A549 (cell line): ENCODE data around the gene BTG1. TPM values are rescaled to one million over a fixed set of nuclear protein-coding genes. Genes with fewer than 3 reads are reported as not detected.
A peak's percentile ranks its signal among the peaks of the same experiment; 100 is the strongest.

Experiments
- ATAC-seq, 2 experiments: fragments of 200-7000 bp in 1 of 2; fragments of >200 bp in 1 of 2; cut with Nextera tagmentation in 1 of 2; cut with Tn5 transposase in 1 of 2; 3 replicates each; pipeline versions ENCODE4 v1.8.0 to v1.9.1; 2018 to 2020; ENCODE audit warnings: mild to moderate bottlenecking in 1 of 2, moderate library complexity in 1 of 2
- CTCF ChIA-PET: fragments of 300-600 bp; sonication (Branson Sonifier 250); formaldehyde crosslinking; extraction: SDS; loops from one replicate; lab custom pipeline; 2021; ENCODE audit warnings: antibody characterized with exemption, inconsistent platforms; lab: Yijun Ruan, JAX
- POLR2A ChIA-PET: fragments of 350-600 bp; formaldehyde crosslinking; extraction: SDS; loops from one replicate; lab custom pipeline; 2021; ENCODE audit warnings: antibody characterized with exemption, inconsistent platforms; lab: Yijun Ruan, JAX
- DNase-seq, 2 experiments: peaks; one replicate each; pipeline versions ENCODE4 v3.0.0 to v3.0.0-alpha.2; 2011 to 2016; ENCODE audit warnings: low read depth in 1 of 2, low spot score in 1 of 2
- FAIRE-seq: peaks from 2 replicates; lab custom pipeline; 2011; peaks lifted over from hg19 to GRCh38; lab: Jason Lieb, UNC
- H3K27ac ChIP-seq, 2 experiments: fragments of >200 bp; sonication (Bioruptor Twin); formaldehyde crosslinking; 3 replicates each; pipeline ENCODE4 v1.5.1; 2016 to 2017
- H3K4me1 ChIP-seq: fragments of >200 bp; sonication (Bioruptor Twin); formaldehyde crosslinking; 3 replicates; pipeline ENCODE4 v1.6.1; 2016
- H3K4me2 ChIP-seq: fragments of >200 bp; sonication (Bioruptor Twin); formaldehyde crosslinking; 3 replicates; pipeline ENCODE4 v1.6.1; 2016
- H3K4me3 ChIP-seq: fragments of >200 bp; sonication (Bioruptor Twin); formaldehyde crosslinking; 3 replicates; pipeline ENCODE4 v1.5.1; 2016
- H3K9me3 ChIP-seq: fragments of >200 bp; sonication (Bioruptor Twin); formaldehyde crosslinking; 3 replicates; pipeline ENCODE4 v1.6.1; 2016
- CBX8 ChIP-seq: fragments of 200-600 bp; sonication (generic); IDR thresholded peaks from 2 replicates; pipeline ENCODE4 v1.6.1; 2016
- CEBPB ChIP-seq, 2 experiments: fragments of >200 bp in 1 of 2; sonication (Bioruptor Twin) in 1 of 2; formaldehyde crosslinking in 1 of 2; IDR thresholded peaks; 2 replicates each; pipeline ENCODE4 v1.6.1; 2012 to 2016
- JUN ChIP-seq, 2 experiments: fragments of >200 bp; sonication (Bioruptor Twin); formaldehyde crosslinking; IDR thresholded peaks; 2 replicates in 1 of 2; 3 replicates in 1 of 2; pipeline ENCODE4 v1.6.1; 2016 to 2017
- KDM5A ChIP-seq: fragments of 200-600 bp; sonication (generic); IDR thresholded peaks from 2 replicates; pipeline ENCODE4 v1.6.1; 2016; ENCODE audit warnings: antibody characterized with exemption, mild to moderate bottlenecking
- MAFK ChIP-seq: fragments of 450-650 bp; IDR thresholded peaks from 2 replicates; pipeline ENCODE4 v1.6.1; 2014; ENCODE audit not compliant: partially characterized antibody
- MYC ChIP-seq: IDR thresholded peaks from 2 replicates; pipeline ENCODE4 v1.6.1; 2012; ENCODE audit warnings: mild to moderate bottlenecking, inconsistent platforms, low read length, improper control_type of control experiment, borderline replicate concordance
- NFE2L2 ChIP-seq: fragments of 150-350 bp; conservative IDR thresholded peaks from 2 replicates; pipeline ENCODE4 v1.6.1; 2014; ENCODE audit warnings: low read length
- NPAS2 ChIP-seq: fragments of 250-450 bp; sonication (Bioruptor Pico); IDR thresholded peaks from 2 replicates; pipeline ENCODE4 v1.8.0; 2022; ENCODE audit warnings: mild to moderate bottlenecking, moderate library complexity, borderline replicate concordance
- NR3C1 ChIP-seq: fragments of >200 bp; sonication (Bioruptor Twin); formaldehyde crosslinking; IDR thresholded peaks from 3 replicates; pipeline ENCODE4 v1.6.1; 2017
- PHF8 ChIP-seq: fragments of 200-600 bp; sonication (generic); IDR thresholded peaks from 2 replicates; pipeline ENCODE4 v1.6.1; 2016; ENCODE audit warnings: low read depth, mild to moderate bottlenecking, antibody characterized with exemption, moderate library complexity, borderline replicate concordance
- RCOR1 ChIP-seq: fragments of 150-350 bp; IDR thresholded peaks from 2 replicates; pipeline ENCODE4 v1.6.1; 2014; ENCODE audit warnings: antibody characterized with exemption, low read length, low read depth
- WGBS: methylation state at CpG from one replicate; pipeline ENCODE4 v1.1.6; 2017; ENCODE audit errors: missing lambda C conversion rate; 5-methylcytosine and 5-hydroxymethylcytosine counted together
- polyA plus RNA-seq, 4 experiments: library from polyadenylated mRNA; depleted of rRNA in 3 of 4; stranded (reverse); fragments of >200 nt; fragmentation: RNase III in 1 of 4; extraction: RNeasy Plus Mini Kit Qiagen cat#74134 plus additional on column Dnase treatment in 1 of 4; gene quantifications; 2 replicates in 3 of 4; 3 replicates in 1 of 4; pipeline ENCODE4 v1.2.3, GENCODE V29; 2011 to 2017
- TF ChIP-seq, protein P1 (sequence below): fragments of 200-600 bp; sonication (generic); IDR thresholded peaks from 2 replicates; pipeline ENCODE4 v1.6.1; 2016; ENCODE audit warnings: antibody characterized with exemption, mild to moderate bottlenecking, moderate library complexity
- TF ChIP-seq, protein P2 (sequence below): fragments of 450-650 bp; IDR thresholded peaks from 2 replicates; pipeline ENCODE4 v1.6.1; 2014; ENCODE audit warnings: antibody characterized with exemption
- TF ChIP-seq, protein P3 (sequence below): fragments of >200 bp; sonication (Bioruptor Twin); formaldehyde crosslinking; IDR thresholded peaks from 3 replicates; pipeline ENCODE4 v1.6.1; 2016
- TF ChIP-seq, protein P4 (sequence below): fragments of 250-450 bp; sonication (Bioruptor Pico); IDR thresholded peaks from 2 replicates; pipeline ENCODE4 v1.5.0; 2021; ENCODE audit warnings: mild to moderate bottlenecking, moderate library complexity, borderline replicate concordance
- TF ChIP-seq, protein P5 (sequence below): fragments of >200 bp; sonication (Bioruptor Twin); formaldehyde crosslinking; IDR thresholded peaks from 3 replicates; pipeline ENCODE4 v1.5.1; 2016

The BTG1 gene
- polyA plus RNA-seq, 2 of the 4 experiments (the other 2 are of a cell fraction) = 29.4 to 138 TPM

DNA sequence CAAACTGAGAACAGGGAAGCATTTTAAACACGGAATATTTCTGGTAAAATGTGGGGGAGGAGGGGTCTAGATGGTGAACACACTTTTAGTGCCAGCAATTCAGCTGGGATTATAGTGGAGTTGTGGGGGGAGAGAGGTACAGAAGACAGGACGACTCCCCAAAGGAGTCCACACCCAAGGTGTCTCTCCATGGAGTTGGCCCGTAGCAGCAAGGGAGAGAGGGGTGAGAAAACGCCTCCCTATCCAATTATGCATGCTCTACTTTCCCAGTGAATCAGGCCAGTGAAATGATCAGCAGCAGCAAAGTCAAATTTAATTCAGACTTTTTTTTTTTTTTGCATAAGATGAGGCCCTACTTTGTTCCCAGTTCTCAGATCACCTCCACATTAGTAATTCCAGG, 38.6 kb downstream of the BTG1 start:
- 81% methylated on average over 4 of the region's 4 CpGs for WGBS
- Histone ChIP-seq H3K4me1 (peaks cover 61% of the 10 kb centered on the region), H3K9me3 (no peaks in the 10 kb centered on the region), H3K27ac (peak overlapping the region; percentile 48 to 68), H3K4me2 (peak overlapping the region; percentile 65), H3K4me3 (no peak overlapping the region)
- ChIA-PET POLR2A (no interaction called here), CTCF (interaction anchor here (1.4 to 2.1 kb wide), 2 partner anchors 11 to 295 kb away, joined by 4 to 6 read pairs; no protein-coding TSS in a partner anchor)
- DNase-seq = no peak
- FAIRE-seq = no peak
- TF ChIP-seq MAFK (no peak), CEBPB (IDR thresholded peaks at IDR 0.05) (no peak), NR3C1 (no peak), JUN (IDR thresholded peaks at IDR 0.05) (no peak), PHF8 (no peak), MYC (no peak), KDM5A (no peak), NFE2L2 (no peak), CBX8 (no peak), RCOR1 (no peak)
- TF ChIP-seq, protein P1, sequence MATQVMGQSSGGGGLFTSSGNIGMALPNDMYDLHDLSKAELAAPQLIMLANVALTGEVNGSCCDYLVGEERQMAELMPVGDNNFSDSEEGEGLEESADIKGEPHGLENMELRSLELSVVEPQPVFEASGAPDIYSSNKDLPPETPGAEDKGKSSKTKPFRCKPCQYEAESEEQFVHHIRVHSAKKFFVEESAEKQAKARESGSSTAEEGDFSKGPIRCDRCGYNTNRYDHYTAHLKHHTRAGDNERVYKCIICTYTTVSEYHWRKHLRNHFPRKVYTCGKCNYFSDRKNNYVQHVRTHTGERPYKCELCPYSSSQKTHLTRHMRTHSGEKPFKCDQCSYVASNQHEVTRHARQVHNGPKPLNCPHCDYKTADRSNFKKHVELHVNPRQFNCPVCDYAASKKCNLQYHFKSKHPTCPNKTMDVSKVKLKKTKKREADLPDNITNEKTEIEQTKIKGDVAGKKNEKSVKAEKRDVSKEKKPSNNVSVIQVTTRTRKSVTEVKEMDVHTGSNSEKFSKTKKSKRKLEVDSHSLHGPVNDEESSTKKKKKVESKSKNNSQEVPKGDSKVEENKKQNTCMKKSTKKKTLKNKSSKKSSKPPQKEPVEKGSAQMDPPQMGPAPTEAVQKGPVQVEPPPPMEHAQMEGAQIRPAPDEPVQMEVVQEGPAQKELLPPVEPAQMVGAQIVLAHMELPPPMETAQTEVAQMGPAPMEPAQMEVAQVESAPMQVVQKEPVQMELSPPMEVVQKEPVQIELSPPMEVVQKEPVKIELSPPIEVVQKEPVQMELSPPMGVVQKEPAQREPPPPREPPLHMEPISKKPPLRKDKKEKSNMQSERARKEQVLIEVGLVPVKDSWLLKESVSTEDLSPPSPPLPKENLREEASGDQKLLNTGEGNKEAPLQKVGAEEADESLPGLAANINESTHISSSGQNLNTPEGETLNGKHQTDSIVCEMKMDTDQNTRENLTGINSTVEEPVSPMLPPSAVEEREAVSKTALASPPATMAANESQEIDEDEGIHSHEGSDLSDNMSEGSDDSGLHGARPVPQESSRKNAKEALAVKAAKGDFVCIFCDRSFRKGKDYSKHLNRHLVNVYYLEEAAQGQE = no peak
- TF ChIP-seq, protein P2, sequence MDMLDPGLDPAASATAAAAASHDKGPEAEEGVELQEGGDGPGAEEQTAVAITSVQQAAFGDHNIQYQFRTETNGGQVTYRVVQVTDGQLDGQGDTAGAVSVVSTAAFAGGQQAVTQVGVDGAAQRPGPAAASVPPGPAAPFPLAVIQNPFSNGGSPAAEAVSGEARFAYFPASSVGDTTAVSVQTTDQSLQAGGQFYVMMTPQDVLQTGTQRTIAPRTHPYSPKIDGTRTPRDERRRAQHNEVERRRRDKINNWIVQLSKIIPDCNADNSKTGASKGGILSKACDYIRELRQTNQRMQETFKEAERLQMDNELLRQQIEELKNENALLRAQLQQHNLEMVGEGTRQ = no peak
- TF ChIP-seq, protein P3, sequence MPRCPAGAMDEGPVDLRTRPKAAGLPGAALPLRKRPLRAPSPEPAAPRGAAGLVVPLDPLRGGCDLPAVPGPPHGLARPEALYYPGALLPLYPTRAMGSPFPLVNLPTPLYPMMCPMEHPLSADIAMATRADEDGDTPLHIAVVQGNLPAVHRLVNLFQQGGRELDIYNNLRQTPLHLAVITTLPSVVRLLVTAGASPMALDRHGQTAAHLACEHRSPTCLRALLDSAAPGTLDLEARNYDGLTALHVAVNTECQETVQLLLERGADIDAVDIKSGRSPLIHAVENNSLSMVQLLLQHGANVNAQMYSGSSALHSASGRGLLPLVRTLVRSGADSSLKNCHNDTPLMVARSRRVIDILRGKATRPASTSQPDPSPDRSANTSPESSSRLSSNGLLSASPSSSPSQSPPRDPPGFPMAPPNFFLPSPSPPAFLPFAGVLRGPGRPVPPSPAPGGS = no peak
- TF ChIP-seq, protein P4, sequence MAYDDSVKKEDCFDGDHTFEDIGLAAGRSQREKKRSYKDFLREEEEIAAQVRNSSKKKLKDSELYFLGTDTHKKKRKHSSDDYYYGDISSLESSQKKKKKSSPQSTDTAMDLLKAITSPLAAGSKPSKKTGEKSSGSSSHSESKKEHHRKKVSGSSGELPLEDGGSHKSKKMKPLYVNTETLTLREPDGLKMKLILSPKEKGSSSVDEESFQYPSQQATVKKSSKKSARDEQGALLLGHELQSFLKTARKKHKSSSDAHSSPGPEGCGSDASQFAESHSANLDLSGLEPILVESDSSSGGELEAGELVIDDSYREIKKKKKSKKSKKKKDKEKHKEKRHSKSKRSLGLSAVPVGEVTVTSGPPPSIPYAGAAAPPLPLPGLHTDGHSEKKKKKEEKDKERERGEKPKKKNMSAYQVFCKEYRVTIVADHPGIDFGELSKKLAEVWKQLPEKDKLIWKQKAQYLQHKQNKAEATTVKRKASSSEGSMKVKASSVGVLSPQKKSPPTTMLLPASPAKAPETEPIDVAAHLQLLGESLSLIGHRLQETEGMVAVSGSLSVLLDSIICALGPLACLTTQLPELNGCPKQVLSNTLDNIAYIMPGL (CRISPR knock-in tag) = no peak
- TF ChIP-seq, protein P5, sequence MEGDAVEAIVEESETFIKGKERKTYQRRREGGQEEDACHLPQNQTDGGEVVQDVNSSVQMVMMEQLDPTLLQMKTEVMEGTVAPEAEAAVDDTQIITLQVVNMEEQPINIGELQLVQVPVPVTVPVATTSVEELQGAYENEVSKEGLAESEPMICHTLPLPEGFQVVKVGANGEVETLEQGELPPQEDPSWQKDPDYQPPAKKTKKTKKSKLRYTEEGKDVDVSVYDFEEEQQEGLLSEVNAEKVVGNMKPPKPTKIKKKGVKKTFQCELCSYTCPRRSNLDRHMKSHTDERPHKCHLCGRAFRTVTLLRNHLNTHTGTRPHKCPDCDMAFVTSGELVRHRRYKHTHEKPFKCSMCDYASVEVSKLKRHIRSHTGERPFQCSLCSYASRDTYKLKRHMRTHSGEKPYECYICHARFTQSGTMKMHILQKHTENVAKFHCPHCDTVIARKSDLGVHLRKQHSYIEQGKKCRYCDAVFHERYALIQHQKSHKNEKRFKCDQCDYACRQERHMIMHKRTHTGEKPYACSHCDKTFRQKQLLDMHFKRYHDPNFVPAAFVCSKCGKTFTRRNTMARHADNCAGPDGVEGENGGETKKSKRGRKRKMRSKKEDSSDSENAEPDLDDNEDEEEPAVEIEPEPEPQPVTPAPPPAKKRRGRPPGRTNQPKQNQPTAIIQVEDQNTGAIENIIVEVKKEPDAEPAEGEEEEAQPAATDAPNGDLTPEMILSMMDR = no peak
- peak in 1 of 2 experiments; percentile 18; a peak in 2 of 6 replicates for ATAC-seq

DNA sequence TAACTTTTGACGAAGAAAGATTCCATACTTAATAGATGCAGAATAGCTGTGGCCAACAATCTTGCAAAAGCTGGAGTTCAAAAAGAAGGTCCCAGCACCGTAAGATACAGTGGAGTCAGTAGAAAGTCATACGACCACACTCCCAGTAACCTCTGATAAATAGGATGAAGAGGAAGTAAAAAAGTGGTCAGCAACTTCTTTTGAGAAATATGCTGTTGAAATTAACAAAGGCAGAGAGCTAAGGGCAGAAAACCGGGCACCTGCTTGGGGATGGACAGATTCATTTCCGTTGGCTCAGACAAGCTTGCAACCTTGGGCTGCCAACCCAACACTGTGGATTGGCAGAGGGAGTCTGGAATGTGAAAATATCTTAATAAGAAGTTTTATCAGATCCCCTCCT, 40.0 kb downstream of the BTG1 start:
- FAIRE-seq = no peak
- ChIA-PET CTCF (interaction anchor here (0.7 to 1.6 kb wide), 3 partner anchors 18 to 502 kb away, joined by 3 to 4 read pairs (median 3); no protein-coding TSS in a partner anchor), POLR2A (interaction anchor here (0.7 kb wide), 1 partner anchor 40 kb away, joined by 3 read pairs; the partner anchor contains the start of gene BTG1)
- 69% methylated on average over 5 of the region's 5 CpGs for WGBS
- Histone ChIP-seq H3K9me3 (no peaks in the 10 kb centered on the region), H3K27ac (peak overlapping the region; percentile 27 to 68; a peak in 4 of 6 replicates), H3K4me2 (peak overlapping the region; percentile 5; the same call in 2 of the 3 replicates), H3K4me1 (peaks cover 53% of the 10 kb centered on the region), H3K4me3 (no peak overlapping the region)
- DNase-seq = no peak
- ATAC-seq = peak in 1 of 2 experiments; percentile 18; a peak in 2 of 6 replicates
- no peak for TF ChIP-seq NPAS2 (CRISPR knock-in tag)
